ENCODE data around the gene MIGA2. TPM values are rescaled to one million over a fixed set of nuclear protein-coding genes. Genes with fewer than 3 reads are reported as not detected.

MIGA2 gene
- polyA plus RNA-seq, 2 of the 4 experiments (the other 2 are of a cell fraction) = 6.4 to 16.1 TPM

GRCh38 chr9:128987805-128988204 is 48.6 kb upstream of the MIGA2 start:
- Histone ChIP-seq H3K4me2 (no peak overlapping the region), H3K4me3 (no peak overlapping the region), H3K27ac (no peak overlapping the region), H3K9me3 (no peaks in the 10 kb centered on the region), H3K4me1 (peaks cover 7% of the 10 kb centered on the region; the same call in 1 of the 3 replicates)
- CTCF ChIA-PET = interaction anchor here (0.6 to 6.0 kb wide), 7 partner anchors 9 to 546 kb away, joined by 3 to 45 read pairs (median 4); partner anchors contain the start of gene ENDOG
- ATAC-seq = peak; percentile 46 to 68
- POLR2A ChIA-PET = no interaction called here
- no peak for TF ChIP-seq RFX5 (IDR thresholded peaks at IDR 0.05)
- no peak for TF ChIP-seq JUN (IDR thresholded peaks at IDR 0.05)
- TF ChIP-seq ZFP36 (IDR thresholded peaks at IDR 0.05; ENCODE audit: borderline replicate concordance, partially characterized antibody) = no peak
- TF ChIP-seq CEBPB (IDR thresholded peaks at IDR 0.05) = no peak
- no peak for TF ChIP-seq RARB (CRISPR knock-in tag; IDR thresholded peaks at IDR 0.05)
- no peak for FAIRE-seq
- 93% methylated on average over 5 of the region's 5 CpGs for WGBS (ENCODE audit: missing lambda C conversion rate)
- no peak for DNase-seq (ENCODE audit: low read depth in 1 of 2, low spot score in 1 of 2)

GRCh38 chr9:128992995-128993394 is 43.4 kb upstream of the MIGA2 start:
- H3K27ac ChIP-seq = no peak overlapping the region
- WGBS (ENCODE audit: missing lambda C conversion rate) = 89% methylated on average over 7 of the region's 7 CpGs
- no peak for FAIRE-seq
- DNase-seq (ENCODE audit: low read depth in 1 of 2, low spot score in 1 of 2) = peak in 1 of 2 experiments; percentile 43
- peak; percentile 82 to 86; a peak in 5 of 6 replicates for ATAC-seq
- H3K4me3 ChIP-seq = no peak overlapping the region
- TF ChIP-seq RAD21 (conservative IDR thresholded peaks at IDR 0.05 in 1 of 2, IDR thresholded peaks at IDR 0.05 in 1 of 2) (peak in 1 of 2 experiments; percentile 24; a peak in 1 of 5 replicates), FOSL2 (IDR thresholded peaks at IDR 0.05) (no peak), FOSL2 (CRISPR knock-in tag; IDR thresholded peaks at IDR 0.05) (no peak)
- no peaks in the 10 kb centered on the region for H3K9me3 ChIP-seq
- ChIA-PET CTCF (interaction anchor here (1.0 to 7.3 kb wide), 6 partner anchors 9 to 163 kb away, joined by 3 to 64 read pairs (median 4); no protein-coding TSS in a partner anchor), POLR2A (no interaction called here)
- no peak overlapping the region for H3K4me2 ChIP-seq
- H3K4me1 ChIP-seq = no peaks in the 10 kb centered on the region; the same call in 2 of the 3 replicates

GRCh38 chr9:128995791-128996190 is 40.6 kb upstream of the MIGA2 start:
- Histone ChIP-seq H3K4me2 (no peak overlapping the region), H3K27ac (no peak overlapping the region), H3K4me3 (no peak overlapping the region), H3K9me3 (no peaks in the 10 kb centered on the region), H3K4me1 (no peaks in the 10 kb centered on the region)
- WGBS (ENCODE audit: missing lambda C conversion rate) = 96% methylated on average over 5 of the region's 5 CpGs
- DNase-seq (ENCODE audit: low read depth in 1 of 2, low spot score in 1 of 2) (no peak), FAIRE-seq (no peak), ATAC-seq (no peak)
- POLR2A ChIA-PET = no interaction called here
- no peak for TF ChIP-seq HOXB5 (CRISPR knock-in tag; IDR thresholded peaks at IDR 0.05)
- TF ChIP-seq CHD2 (IDR thresholded peaks at IDR 0.05; ENCODE audit: low read length, partially characterized antibody) = no peak
- no peak for TF ChIP-seq CBX2 (IDR thresholded peaks at IDR 0.05; ENCODE audit: borderline replicate concordance, low read depth)
- TF ChIP-seq ZC3H11A (IDR thresholded peaks at IDR 0.05) = no peak
- no peak for TF ChIP-seq HOXA7 (CRISPR knock-in tag; IDR thresholded peaks at IDR 0.05)
- TF ChIP-seq RAD21 (conservative IDR thresholded peaks at IDR 0.05 in 1 of 2, IDR thresholded peaks at IDR 0.05 in 1 of 2) = no peak
- no peak for TF ChIP-seq TP53 (CRISPR knock-in tag; IDR thresholded peaks at IDR 0.05)
- no peak for TF ChIP-seq FOSB (CRISPR knock-in tag; IDR thresholded peaks at IDR 0.05)
- no peak for TF ChIP-seq NFE2L2 (conservative IDR thresholded peaks at IDR 0.05; ENCODE audit: low read length)
- TF ChIP-seq ELK1 (IDR thresholded peaks at IDR 0.05; ENCODE audit: low read depth, low read length) = no peak
- no peak for TF ChIP-seq ZSCAN20 (CRISPR knock-in tag; IDR thresholded peaks at IDR 0.05)
- no peak for TF ChIP-seq CEBPB (IDR thresholded peaks at IDR 0.05)
- TF ChIP-seq USF2 (IDR thresholded peaks at IDR 0.05) = no peak
- no peak for TF ChIP-seq CHD4 (IDR thresholded peaks at IDR 0.05; ENCODE audit: borderline replicate concordance)
- TF ChIP-seq ZFP36 (IDR thresholded peaks at IDR 0.05; ENCODE audit: borderline replicate concordance, partially characterized antibody) = no peak
- CTCF ChIA-PET = interaction anchor here (1.6 to 7.3 kb wide), 2 partner anchors 12 to 67 kb away, joined by 5 to 64 read pairs; no protein-coding TSS in a partner anchor

Data from A549 (cell line).